BJ (cell line): ENCODE data around the gene NMNAT3. TPM values are rescaled to one million over a fixed set of nuclear protein-coding genes. Genes with fewer than 3 reads are reported as not detected.

Experiments
- CTCF ChIA-PET: fragments of 350-600 bp; formaldehyde crosslinking; extraction: SDS; loops from one replicate; lab custom pipeline; 2021; ENCODE audit warnings: antibody characterized with exemption, inconsistent platforms; lab: Yijun Ruan, JAX
- POLR2A ChIA-PET: fragments of 300-600 bp; sonication (Branson Sonifier 250); formaldehyde crosslinking; extraction: SDS; loops from one replicate; lab custom pipeline; 2021; ENCODE audit warnings: antibody characterized with exemption; lab: Charles Lee
- DNase-seq: peaks from one replicate; pipeline ENCODE4 v3.0.0-alpha.2; 2011; ENCODE audit warnings: low read depth
- H3K27me3 ChIP-seq: 2 replicates; pipeline ENCODE4 v1.6.0; 2011; ENCODE audit warnings: low read length; ENCODE audit not compliant: control insufficient read depth, insufficient read depth
- H3K36me3 ChIP-seq: 2 replicates; pipeline ENCODE4 v1.5.1; 2011; ENCODE audit warnings: low read length; ENCODE audit not compliant: control insufficient read depth, insufficient read depth
- H3K4me3 ChIP-seq: 2 replicates; pipeline ENCODE4 v1.5.1; 2011; ENCODE audit warnings: low read depth, mild to moderate bottlenecking, control low read depth, low read length
- CTCF ChIP-seq: IDR thresholded peaks from 2 replicates; pipeline ENCODE4 v1.5.1; 2011; ENCODE audit warnings: low read depth, mild to moderate bottlenecking, control low read depth, inconsistent platforms, low read length, moderate library complexity; ENCODE audit not compliant: insufficient read depth
- polyA plus RNA-seq: library from polyadenylated mRNA; depleted of rRNA; stranded (reverse); fragments of >200 nt; gene quantifications from 2 replicates; pipeline ENCODE4 v1.2.3, GENCODE V29; 2011

Gene NMNAT3
- polyA plus RNA-seq, 1 experiment: 0.61 TPM

GRCh38 chr3:139676108-139676507 lies 1.7 kb downstream of the NMNAT3 start:
- no peak for TF ChIP-seq CTCF
- Histone ChIP-seq H3K36me3 (no peaks in the 10 kb centered on the region), H3K4me3 (no peak overlapping the region), H3K27me3 (no peaks in the 10 kb centered on the region; the same call in 1 of the 2 replicates)
- POLR2A ChIA-PET: no interaction called here
- CTCF ChIA-PET: no interaction called here
- no peak for DNase-seq

- TF ChIP-seq CTCF: no peak
- no peak for DNase-seq
- ChIA-PET CTCF (no interaction called here), POLR2A (no interaction called here)
- Histone ChIP-seq H3K27me3 (no peaks in the 10 kb centered on the region; the same call in 1 of the 2 replicates), H3K4me3 (no peak overlapping the region), H3K36me3 (no peaks in the 10 kb centered on the region)
Observed at GRCh38 chr3:139675327-139675726, 2.4 kb downstream of the NMNAT3 start.

GRCh38 chr3:139674571-139675260 lies 3.1 kb downstream of the NMNAT3 start:
- POLR2A ChIA-PET: no interaction called here
- CTCF ChIA-PET: no interaction called here
- no peaks in the 10 kb centered on the region; the same call in 1 of the 2 replicates for H3K27me3 ChIP-seq

GRCh38 chr3:139672884-139673283 lies 4.9 kb downstream of the NMNAT3 start:
- no peak for DNase-seq
- H3K4me3 ChIP-seq: no peak overlapping the region
- no peaks in the 10 kb centered on the region; the same call in 1 of the 2 replicates for H3K27me3 ChIP-seq
- TF ChIP-seq CTCF: no peak
- ChIA-PET POLR2A (no interaction called here), CTCF (no interaction called here)
- no peaks in the 10 kb centered on the region for H3K36me3 ChIP-seq

More at GRCh38 chr3:139674571-139675260, 3.1 kb downstream of the NMNAT3 start:
- no peak overlapping the region for H3K4me3 ChIP-seq
- TF ChIP-seq CTCF: no peak
- H3K36me3 ChIP-seq: no peaks in the 10 kb centered on the region
- DNase-seq: no peak

- no peaks in the 10 kb centered on the region; the same call in 1 of the 2 replicates for H3K27me3 ChIP-seq
- no peak for DNase-seq
- POLR2A ChIA-PET: no interaction called here
- CTCF ChIA-PET: no interaction called here
- no peak for TF ChIP-seq CTCF
- no peaks in the 10 kb centered on the region for H3K36me3 ChIP-seq
- H3K4me3 ChIP-seq: no peak overlapping the region
Observed at GRCh38 chr3:139671863-139672646, 5.7 kb downstream of the NMNAT3 start.
